GM23248 (cell line): ENCODE data around the gene MYO5B.

Experiments used
- EZH2 ChIP-seq: fragments of 200-600 bp; sonication (generic); IDR thresholded peaks from 2 replicates; pipeline ENCODE4 v1.6.1; 2018; ENCODE audit warnings: antibody characterized with exemption, mild to moderate bottlenecking; ENCODE audit not compliant: insufficient read depth, poor library complexity, severe bottlenecking
- EZH2phosphoT487 ChIP-seq: fragments of 200-600 bp; sonication (generic); IDR thresholded peaks from 2 replicates; pipeline ENCODE4 v1.6.1; 2018; ENCODE audit warnings: antibody characterized with exemption, moderate library complexity, mild to moderate bottlenecking, low read depth; ENCODE audit not compliant: insufficient read depth

- TF ChIP-seq EZH2phosphoT487 (no peak), EZH2 (no peak)
Measured at GRCh38 chr18:49798001-49798400, 396.9 kb downstream of the MYO5B start.
